HT1080 (cell line): Measurements from ENCODE around the gene SLC25A21. TPM values are rescaled to one million over a fixed set of nuclear protein-coding genes. Genes with fewer than 3 reads are reported as not detected.
"Not testable (repeated sequence)": the region's sequence is repeated elsewhere in the genome, so short reads cannot be mapped to it uniquely, and the experiment has no call there.

Source experiments
- DNase-seq: peaks from one replicate; pipeline ENCODE4 v3.0.0-alpha.2; 2015; ENCODE audit warnings: low read depth
- total RNA-seq: library from RNA; depleted of rRNA; stranded (reverse); fragments of >200 nt; shearing (Covaris generic); gene quantifications from 2 replicates; pipeline ENCODE4 v1.2.3, GENCODE V29; 2014

SLC25A21 gene
- total RNA-seq, 1 experiment from 2014 or later, result 0.37 TPM

DNA sequence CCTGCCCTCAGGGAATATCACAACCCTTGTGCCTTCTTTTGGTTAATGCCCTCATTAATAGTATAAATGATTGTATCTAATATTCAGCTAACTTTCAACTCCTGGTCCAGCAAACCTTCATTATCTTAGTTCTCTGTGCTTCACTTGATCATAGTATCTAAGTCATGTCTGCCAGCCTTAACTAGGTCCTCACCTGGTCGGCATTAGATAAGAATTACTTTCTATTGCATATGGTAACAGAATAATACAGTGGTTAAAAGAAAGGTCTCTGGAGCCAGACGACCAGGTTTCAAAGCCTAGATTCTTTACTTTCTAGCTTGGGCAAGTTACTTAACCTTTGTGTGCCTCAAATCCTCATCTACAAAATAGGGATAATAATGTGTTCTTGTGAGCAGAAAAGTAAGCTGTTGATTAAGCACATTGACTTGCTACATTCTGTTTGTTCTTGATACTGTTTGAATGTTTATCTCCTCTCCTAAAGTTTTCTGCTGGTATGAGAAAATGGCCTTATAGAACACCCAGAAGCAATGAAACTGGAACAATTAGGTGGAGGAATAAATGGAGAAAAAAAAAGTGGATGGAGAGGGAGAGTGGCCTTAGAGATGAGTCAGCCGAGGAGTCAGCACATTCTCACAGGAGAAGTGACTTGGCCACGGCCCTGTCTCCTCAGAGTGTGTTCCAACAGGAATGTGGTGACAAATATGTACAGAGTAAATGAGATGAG, 176.1 kb downstream of the SLC25A21 start:
- DNase-seq, result peak; percentile 83

DNA sequence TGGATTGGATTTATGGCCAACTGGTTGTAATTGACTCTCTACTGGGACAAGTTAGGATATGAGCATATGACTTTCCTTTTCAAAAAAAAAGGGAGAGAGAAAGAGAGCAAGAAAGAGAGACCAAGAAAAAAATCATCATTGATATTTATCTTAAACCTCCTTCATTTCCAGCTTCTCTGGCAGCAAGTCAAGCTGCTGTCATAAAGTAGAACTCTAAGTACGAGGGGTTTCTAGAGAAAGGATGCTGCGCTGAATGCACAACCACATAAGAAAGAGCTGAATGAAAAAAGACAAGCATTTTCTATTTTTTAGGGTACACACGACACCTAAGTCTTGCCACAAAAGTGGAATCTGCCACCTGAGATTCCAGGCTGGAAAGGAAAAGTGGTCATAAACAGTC, 182.6 kb downstream of the SLC25A21 start:
- DNase-seq, result no peak

DNA sequence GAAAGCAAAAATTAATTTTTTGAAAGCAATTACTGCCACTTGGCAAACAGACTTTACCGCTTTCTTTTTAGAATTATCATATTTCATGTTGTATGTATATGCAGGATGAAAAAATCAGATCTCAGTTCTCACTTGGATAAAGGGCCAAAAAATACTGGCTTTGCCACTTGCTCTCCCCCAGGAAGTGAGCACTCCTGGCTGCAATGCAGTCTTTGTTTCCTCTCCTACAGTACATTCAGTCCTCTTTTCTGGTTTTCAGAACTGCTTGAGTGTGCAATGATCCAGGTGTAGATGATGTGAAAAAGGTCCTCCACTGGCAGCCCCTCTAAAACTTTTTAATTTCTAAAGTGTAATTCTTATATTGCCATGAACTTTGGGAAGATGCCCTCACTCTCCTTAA, 183.4 kb downstream of the SLC25A21 start:
- no peak for DNase-seq

DNA sequence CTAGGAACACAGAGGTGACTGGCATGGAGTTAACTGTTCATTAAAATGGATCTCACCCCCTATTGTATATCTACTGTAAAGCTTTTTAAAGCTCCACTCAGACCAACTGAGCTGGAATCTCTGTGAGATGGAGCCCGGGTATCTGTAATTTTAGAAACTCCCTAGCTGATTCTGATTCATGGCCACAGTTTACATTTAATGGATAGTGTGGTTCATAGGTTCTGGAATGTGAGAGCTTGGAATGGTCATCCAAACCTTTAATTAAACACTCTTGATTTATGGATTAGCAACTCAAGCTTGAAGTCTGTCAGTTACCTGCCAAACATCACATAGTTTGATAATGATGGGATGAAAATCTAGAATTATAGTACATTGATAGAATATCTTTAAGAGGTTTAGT, 183.8 kb downstream of the SLC25A21 start:
- DNase-seq, result no peak

DNA sequence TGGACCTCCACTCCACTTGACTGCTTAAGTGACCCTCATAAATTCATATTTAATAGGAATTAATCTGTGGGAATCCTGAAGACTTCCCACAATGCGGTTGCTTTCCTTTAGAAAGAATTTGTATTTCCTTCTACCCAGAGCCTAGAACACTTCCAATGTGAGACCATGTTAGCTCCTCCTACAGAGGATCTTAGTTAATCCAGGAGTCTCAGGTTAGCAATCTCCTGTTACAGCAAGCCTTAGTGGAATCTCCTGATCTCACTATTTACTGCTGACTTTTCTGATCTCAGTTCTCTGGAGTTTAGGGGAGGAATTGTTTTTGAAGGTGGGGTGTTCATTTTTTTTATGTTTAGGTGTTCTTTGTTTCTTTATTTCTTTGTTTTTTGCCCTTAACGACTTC, 186.0 kb downstream of the SLC25A21 start:
- DNase-seq, result no peak

DNA sequence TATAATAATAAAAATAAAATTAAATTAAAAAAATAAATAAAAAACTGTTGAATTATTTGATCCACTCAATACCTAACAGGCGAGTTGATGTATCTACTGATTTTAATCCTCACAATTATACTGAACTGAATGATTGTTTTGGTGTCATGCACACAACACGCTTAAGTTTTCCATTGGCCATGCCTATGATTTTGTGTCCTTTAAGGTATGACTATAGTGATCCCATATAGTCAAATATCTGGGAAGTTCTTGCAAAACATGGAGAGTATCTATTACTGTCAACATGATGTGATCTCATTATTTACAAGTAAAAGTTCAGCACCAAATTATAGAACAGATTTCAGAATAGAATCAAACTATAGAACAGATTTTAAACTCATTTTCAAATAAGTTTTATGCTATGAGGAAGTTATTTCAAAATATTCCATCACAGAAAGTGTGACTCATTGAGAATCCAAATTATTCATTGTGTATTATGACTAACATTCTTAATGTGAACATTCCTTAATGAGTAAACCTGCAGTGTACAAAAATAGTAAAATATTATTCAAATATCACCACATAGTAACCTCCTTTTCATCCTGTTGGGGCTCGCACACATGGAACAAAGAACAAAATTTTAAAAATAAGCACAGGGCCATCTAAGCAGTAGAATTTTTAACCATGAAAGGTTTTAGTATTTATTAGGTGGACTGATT, 190.4 kb downstream of the SLC25A21 start:
- DNase-seq, result peak; percentile 27

DNA sequence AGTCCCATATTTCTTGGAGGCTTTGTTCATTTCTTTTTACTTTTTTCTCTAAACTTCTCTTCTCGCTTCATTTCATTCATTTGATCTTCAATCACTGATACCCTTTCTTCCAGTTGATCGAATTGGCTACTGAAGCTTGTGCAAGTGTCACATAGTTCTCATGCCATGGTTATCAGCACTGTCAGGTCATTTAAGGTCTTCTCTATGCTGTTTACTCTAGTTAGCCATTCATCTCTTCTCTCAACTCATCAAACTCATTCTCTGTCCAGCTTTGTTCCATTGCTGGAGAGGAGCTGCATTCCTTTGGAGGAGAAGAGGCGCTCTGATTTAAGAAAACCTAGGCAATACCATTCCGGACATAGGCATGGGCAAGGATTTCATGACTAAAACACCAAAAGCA, 192.0 kb downstream of the SLC25A21 start:
- DNase-seq, result not testable (repeated sequence)

DNA sequence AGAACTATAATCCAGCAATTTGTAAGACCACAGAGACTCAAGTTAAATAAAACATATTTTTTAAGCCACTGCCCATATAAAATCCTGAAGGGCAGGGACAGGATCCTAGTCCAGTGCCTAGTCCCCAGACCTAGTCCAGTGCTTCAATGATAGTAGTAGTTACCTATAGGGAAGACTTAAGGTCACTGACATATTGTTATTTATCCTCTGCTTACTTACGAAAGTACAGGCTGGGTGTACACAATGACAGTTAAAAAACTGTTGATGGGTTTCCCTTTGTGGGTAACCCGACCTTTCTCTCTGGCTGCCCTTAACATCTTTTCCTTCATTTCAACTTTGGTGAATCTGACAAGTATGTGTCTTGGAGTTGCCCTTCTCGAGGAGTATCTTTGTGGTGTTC, 192.5 kb downstream of the SLC25A21 start:
- DNase-seq, result no peak

DNA sequence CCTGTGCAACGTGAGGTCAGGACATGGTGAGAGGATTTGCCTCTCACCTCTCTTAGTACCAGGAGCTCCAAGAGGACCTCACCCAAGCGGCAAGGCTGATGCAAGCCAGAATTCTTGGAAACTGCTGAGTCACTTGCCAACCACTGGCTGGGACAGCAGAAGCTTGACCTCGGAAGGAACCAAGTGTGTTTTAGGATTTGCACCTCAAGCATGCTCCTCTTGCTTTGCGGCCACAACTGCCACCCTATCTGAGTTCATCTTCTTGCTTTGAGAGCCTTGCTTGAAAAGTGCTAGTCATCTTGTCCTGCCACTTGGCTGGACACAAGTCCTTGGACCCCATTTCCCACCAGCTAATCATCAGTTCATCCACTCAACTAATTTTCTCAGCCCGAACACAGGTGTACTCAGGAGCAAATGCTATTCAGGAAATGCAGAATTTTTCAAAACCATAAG, 195.8 kb downstream of the SLC25A21 start:
- peak; percentile 36 for DNase-seq

DNA sequence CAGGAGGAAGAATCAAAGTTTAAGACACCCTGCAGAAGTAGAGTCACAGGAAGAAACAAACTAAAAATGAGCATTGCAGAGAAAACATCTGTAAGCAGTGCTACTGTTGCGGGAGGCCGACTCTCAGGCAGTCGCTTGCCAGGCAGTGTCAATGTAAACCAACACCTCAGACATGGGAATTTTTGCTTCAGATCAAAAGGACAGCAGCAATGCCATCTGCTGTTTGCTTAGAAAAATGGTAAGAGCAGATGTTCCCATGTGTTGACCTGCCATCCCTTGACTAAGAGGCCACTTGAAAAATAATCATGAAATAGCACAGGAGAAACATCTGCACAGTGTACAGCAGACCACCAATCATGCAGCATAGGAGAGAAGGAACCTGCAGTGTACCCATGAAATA, 196.6 kb downstream of the SLC25A21 start:
- no peak for DNase-seq

DNA sequence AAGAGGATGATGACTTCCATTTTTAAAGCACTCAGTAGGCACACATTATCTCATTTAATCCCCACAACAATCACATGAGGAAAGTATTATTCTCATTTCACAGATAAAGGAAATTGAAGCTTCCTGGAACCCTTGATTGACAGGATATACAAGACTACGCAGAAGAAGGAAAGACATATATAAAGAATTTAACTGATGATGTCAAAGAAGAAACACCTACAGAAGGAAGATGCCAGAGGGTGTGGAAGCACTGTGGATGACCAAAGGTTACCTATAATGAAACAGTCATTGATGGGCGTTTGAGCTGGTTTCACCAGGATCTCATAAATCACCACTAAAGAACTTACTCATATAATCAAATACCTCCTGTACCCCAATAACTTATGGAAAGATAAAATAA, 197.4 kb downstream of the SLC25A21 start:
- no peak for DNase-seq

DNA sequence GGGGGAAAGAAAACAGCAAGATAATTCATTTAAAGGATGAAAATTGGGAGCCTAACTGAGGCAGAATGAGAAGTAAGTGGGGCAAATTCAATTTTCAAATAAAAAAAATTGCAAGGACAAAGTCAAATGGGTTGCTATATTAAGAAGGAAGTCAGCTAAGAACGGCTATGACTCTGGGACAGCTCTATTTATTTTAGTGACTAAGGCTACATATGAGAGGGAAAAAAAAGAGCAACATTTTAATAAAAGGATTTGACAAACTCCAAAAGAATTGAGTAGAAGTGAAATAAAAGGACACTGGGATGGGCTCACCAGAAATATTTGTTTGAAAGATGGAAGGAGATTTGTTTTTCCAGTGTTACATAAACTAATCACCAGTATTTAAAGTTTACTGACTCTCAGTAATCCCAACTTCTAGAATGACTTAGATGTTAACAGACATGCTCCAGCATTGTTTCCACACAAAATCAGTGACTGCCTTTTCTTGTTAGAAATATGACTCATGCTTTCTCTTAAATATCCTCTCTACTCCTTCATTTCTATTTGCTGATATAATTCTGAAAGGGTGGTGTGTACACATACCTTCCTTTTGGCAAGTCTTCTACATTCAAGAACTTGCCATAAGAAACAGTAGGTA, 198.5 kb downstream of the SLC25A21 start:
- peak; percentile 69 for DNase-seq

DNA sequence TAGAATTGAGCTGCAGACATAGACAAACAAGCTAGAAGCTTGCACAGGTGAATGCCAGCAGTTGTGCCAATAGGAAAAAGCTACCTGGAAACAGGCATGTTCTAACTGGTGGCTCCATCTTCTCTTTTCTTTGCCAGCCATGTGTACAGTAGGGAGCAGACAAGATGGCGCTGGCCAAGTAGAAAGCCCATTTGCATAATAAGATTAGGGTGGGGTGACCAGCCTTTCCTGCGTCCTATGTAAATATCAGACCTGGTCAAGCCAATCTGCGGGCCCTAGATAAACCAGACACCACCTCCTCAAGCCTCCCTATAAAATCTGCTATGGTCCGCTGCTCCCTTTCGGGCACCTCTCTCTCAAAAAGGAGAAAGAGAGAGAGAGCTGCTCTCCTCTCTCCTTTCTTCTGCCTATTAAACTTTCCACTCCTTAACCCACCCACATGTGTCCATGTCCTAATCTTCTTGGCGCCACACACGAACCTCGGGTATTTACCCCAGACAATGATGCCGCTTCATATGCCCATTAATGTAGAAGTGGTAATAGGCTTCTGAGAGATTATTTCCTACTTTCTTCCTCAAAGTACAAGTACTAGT, 201.0 kb downstream of the SLC25A21 start:
- no peak for DNase-seq

DNA sequence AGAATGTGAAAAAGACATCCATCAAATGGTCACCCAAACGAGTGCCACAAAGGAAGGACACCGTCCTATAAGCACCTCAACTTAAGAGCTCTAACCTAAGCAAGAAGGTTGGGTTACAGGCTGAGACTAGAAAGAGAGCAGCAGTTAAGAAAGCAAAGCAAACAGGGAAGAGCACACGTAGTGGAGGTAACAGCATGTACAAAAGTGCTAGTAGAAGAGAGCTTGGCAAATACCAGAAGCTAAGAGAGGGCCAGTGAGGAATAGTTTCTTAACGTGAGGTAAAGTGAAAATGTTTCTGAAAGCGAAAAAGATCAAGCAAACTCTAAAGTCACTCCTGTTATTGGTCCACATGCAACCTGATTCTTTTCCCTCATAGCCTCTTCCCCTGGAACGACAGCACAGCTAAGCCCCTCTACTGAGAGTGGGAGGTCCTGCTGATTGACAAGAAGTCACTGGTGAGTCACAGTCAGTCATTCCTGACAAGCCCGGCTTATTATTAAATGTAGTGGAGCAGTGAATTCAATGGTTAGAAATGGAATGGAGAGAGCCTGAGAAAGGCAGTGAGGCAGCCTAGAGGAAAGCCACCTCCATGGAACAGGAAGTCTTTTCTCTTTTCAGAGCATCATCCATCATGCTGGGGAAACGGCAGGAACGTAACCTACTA, 204.4 kb downstream of the SLC25A21 start:
- peak; percentile 32 for DNase-seq

DNA sequence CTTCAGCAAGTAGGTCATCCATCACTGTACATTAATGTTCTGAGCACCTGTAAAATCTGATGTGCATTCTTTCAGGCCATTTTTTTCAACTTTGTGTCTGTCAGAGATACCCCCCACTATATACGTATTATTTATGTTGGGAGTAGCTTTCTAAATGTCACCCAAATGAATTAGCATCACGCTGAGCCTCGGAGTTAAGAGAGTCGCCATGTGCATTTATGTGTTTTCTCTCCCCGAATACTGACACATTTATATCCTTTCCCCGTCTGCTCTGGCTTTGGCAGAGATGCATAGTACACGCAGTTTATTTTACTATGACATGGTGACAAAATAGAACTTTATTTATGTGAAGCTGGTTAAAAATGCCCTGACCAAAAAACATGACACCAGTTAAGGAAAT, 216.4 kb downstream of the SLC25A21 start:
- DNase-seq, result no peak

DNA sequence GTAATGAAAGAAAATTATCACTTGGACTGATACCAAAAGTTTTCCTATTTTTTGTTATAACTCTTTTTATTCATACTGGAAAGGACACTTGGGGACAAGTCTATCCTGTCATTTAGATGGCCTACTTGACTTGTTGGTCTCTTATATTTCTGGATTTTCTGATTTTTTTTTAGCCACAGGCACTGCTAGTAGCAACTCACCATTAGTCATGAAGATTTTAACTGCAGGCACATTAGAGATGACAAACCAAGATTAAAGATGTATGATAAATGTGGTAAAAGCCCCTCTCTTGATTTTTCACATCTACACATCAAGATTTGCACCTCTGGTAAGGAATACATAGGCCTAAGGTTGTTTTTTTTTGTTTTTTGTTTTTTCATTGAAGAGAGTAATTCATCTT, 217.0 kb downstream of the SLC25A21 start:
- no peak for DNase-seq

DNA sequence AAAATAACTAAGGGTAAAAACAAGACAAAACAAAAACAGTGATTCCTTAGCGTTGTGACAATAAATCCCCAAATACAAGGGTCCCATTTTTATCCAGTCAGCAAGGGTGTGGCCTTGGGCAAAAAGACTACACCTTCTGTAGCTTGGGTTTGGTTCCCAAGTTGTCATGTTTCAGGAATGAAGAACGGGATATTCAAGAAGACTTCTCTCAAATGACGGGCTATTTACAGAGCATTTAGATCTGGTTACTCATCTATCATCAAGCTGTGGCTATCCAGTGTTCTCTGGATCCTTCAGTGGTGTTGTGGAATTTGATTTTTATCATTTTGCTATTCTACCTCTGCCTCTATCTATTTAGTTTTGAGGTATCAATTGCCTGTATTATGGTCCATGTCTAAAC, 219.7 kb downstream of the SLC25A21 start:
- DNase-seq, result peak; percentile 81

DNA sequence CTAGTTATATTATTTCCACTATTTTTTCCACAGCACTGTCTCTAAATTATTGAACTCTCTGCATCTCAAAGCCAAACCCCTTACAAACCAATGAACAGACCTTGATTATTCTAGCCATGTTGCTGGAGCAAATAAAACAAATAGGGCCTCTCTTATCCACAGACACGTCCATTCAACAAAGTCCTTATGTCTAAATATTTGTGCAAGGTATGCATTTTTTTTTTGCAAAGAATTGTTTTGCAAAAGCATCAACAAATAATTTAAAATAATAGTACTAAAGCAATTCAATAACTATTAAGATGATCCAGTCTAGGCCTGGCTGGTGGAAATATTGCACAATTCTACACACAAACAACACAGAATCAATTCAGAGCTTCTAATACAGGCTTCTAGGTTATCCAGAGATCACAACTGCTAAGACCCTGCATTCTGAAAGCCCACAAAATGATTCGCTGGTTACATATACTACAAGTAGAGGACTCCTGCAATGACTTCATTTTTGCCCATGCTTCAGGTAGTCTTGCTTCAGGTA, 221.0 kb downstream of the SLC25A21 start:
- no peak for DNase-seq

DNA sequence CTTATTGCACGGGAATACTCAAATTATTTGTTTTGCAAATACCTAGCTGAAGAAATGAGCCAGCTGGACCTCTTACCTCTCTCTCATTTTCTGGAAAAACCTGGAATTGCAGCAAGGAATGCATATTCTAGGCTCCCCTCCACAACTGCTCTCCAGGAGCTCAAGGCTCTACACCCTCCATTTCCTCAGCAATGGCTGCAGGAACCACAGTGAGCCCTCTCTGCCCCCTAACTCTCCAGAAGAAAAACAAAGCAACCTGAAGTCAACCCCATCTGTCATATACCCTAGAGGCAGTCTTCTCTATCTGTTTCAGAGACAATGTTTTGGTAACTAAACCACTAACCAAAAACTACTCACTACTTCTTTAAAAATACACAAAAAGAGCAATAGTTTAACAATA, 221.6 kb downstream of the SLC25A21 start:
- no peak for DNase-seq

DNA sequence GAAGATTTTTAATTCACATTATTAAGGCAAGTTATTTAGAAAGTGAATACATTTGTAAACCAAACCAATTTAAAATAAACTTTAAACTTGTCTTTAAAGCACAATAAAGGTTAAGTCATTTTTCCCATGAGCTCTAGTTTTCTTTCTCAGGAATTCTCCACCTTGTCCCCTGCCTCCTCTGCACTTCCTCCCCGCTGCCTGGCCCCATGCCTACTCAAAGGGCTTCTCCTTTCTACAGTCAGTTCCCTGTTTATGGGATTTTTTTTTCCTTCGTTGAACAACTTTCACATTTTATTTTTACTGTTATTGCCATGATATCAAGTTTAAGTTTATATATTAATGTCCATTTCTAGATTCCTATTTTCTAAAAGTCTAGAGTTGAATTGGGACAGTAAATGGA, 223.0 kb downstream of the SLC25A21 start:
- no peak for DNase-seq

DNA sequence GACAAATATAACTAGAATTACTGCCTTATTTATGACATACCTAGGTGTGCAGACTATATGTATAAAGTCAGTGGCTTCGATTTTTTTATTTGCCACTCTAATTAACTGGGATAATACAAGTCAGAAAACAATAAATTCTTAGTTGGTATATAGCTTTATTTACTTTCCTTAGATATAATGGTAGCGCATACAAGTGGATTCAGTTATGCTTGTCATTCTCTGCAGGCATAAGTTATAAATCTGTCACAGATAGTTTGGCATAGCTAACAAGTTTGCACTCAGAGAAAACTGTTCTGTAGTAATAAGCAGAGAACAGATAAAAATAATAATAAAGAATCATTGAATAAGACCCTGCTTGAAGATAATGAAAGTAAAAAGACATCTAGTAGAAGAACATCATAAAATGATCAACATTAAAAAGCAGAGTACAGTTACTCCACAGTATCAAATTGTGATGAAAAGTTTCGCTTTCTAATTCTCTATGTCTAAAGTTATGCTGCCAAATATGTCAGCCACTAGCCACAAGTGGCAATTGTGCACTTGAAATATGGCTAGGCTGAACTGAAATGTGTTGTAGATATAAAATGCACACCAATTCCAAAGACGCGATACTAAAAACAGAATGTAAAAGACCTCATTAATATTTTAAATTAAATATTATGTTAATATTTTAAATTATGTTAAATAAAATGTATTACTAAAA, 224.1 kb downstream of the SLC25A21 start:
- no peak for DNase-seq
